Endothelial cell of umbilical vein (primary cell): Measurements from ENCODE around the gene SRSF9. TPM values are rescaled to one million over a fixed set of nuclear protein-coding genes. Genes with fewer than 3 reads are reported as not detected.

Experiments used
- BruUV-seq: library from RNA; stranded (reverse); fragments of 400-500 nt; replicated peaks from 2 replicates; lab custom pipeline; 2021; lab: Mats Ljungman, UMichigan
- CTCF ChIA-PET: fragments of 300-600, 350-600 bp; sonication (Branson Sonifier 250); formaldehyde crosslinking; loops from one replicate; lab custom pipeline; 2021; ENCODE audit warnings: antibody characterized with exemption, inconsistent platforms; lab: Charles Lee
- POLR2A ChIA-PET: fragments of 300-600, 350-600 bp; sonication (Branson Sonifier 250); formaldehyde crosslinking; loops from one replicate; lab custom pipeline; 2021; ENCODE audit warnings: antibody characterized with exemption, inconsistent platforms; lab: Charles Lee
- DNase-seq: peaks from one replicate; pipeline ENCODE4 v3.0.0-alpha.2; 2011; ENCODE audit warnings: low read depth, low spot score
- FAIRE-seq: peaks from 2 replicates; lab custom pipeline; 2011; peaks lifted over from hg19 to GRCh38; lab: Jason Lieb, UNC
- H2AFZ ChIP-seq: 2 replicates; pipeline ENCODE4 v1.6.0; 2012; ENCODE audit warnings: low read depth, low read length, control low read depth, inconsistent platforms
- H3K27ac ChIP-seq: 2 replicates; pipeline ENCODE4 v1.5.1; 2011; ENCODE audit warnings: low read depth, mild to moderate bottlenecking, control low read depth, low read length, moderate library complexity; ENCODE audit not compliant: insufficient read depth
- H3K27me3 ChIP-seq, 2 experiments: 2 replicates each; pipeline versions ENCODE4 v1.6.0 to v1.6.1; 2011; ENCODE audit warnings: low read length in 2 of 2, mixed read lengths in 1 of 2; ENCODE audit not compliant: control insufficient read depth in 2 of 2, insufficient read depth in 2 of 2
- H3K36me3 ChIP-seq, 2 experiments: 2 replicates in 1 of 2; 3 replicates in 1 of 2; pipeline ENCODE4 v1.5.1; 2011; ENCODE audit warnings: low read length in 2 of 2, mild to moderate bottlenecking in 1 of 2, moderate library complexity in 1 of 2; ENCODE audit not compliant: control insufficient read depth in 2 of 2, insufficient read depth in 2 of 2; ENCODE audit errors: extremely low read depth in 1 of 2
- H3K4me1 ChIP-seq: 3 replicates; pipeline ENCODE4 v1.5.1; 2011; ENCODE audit warnings: mild to moderate bottlenecking, low read length; ENCODE audit not compliant: control insufficient read depth, insufficient read depth; ENCODE audit errors: extremely low read depth
- H3K4me2 ChIP-seq: 2 replicates; pipeline ENCODE4 v1.6.1; 2011; ENCODE audit warnings: low read length, control low read depth, mixed read lengths; ENCODE audit not compliant: insufficient read depth
- H3K4me3 ChIP-seq, 3 experiments: fragments of 200-600 bp in 1 of 3; sonication (generic), shearing (Covaris generic) in 1 of 3; replicated peaks in 1 of 3; 2 replicates each; pipeline ENCODE4 v1.5.1; 2011 to 2016; ENCODE audit warnings: control low read depth in 3 of 3, low read length in 3 of 3, mild to moderate bottlenecking in 2 of 3, inconsistent platforms in 1 of 3, low read depth in 1 of 3, moderate library complexity in 1 of 3; ENCODE audit not compliant: insufficient read depth in 1 of 3
- H3K79me2 ChIP-seq: 2 replicates; pipeline ENCODE4 v1.6.0; 2012; ENCODE audit warnings: low read length, inconsistent platforms; ENCODE audit not compliant: control insufficient read depth, insufficient read depth
- H3K9ac ChIP-seq: replicated peaks from 2 replicates; pipeline ENCODE3; 2011; ENCODE audit warnings: low read length, control low read depth; ENCODE audit not compliant: insufficient read depth; ENCODE audit errors: extremely low read depth
- H3K9me1 ChIP-seq: replicated peaks from 3 replicates; pipeline ENCODE4 v1.6.0; 2011; ENCODE audit warnings: mild to moderate bottlenecking, low read length; ENCODE audit not compliant: control insufficient read depth, insufficient read depth; ENCODE audit errors: extremely low read depth
- H3K9me3 ChIP-seq: replicated peaks from 2 replicates; pipeline ENCODE4 v1.5.1; 2012; ENCODE audit warnings: low read length, inconsistent platforms; ENCODE audit not compliant: control insufficient read depth, insufficient read depth
- H4K20me1 ChIP-seq: replicated peaks from 2 replicates; pipeline ENCODE3; 2011; ENCODE audit warnings: mild to moderate bottlenecking, low read length; ENCODE audit not compliant: control insufficient read depth, insufficient read depth; ENCODE audit errors: extremely low read depth
- CTCF ChIP-seq, 2 donors: IDR thresholded peaks; 1 replicate in 1 of 2; 2 replicates in 1 of 2; pipeline ENCODE4 v1.5.1; 2011; ENCODE audit warnings: low read length in 2 of 2, mild to moderate bottlenecking in 2 of 2, moderate library complexity in 2 of 2, control low read depth in 1 of 2, inconsistent platforms in 1 of 2, low read depth in 1 of 2; ENCODE audit not compliant: insufficient read depth in 1 of 2; ENCODE audit errors: extremely low read depth in 1 of 2
- EZH2 ChIP-seq: IDR thresholded peaks from 2 replicates; pipeline ENCODE4 v1.6.1; 2012; ENCODE audit warnings: borderline replicate concordance, low read depth, mild to moderate bottlenecking, moderate library complexity, low read length, inconsistent platforms; ENCODE audit not compliant: severe bottlenecking
- FOS ChIP-seq: IDR thresholded peaks from 2 replicates; pipeline ENCODE4 v1.6.1; 2011; ENCODE audit warnings: mild to moderate bottlenecking, low read length, moderate library complexity, borderline replicate concordance; ENCODE audit not compliant: insufficient read depth
- GATA2 ChIP-seq: IDR thresholded peaks from 2 replicates; pipeline ENCODE4 v1.7.0; 2011; ENCODE audit warnings: low read depth, mild to moderate bottlenecking, moderate library complexity, mixed read lengths, low read length; ENCODE audit not compliant: insufficient read length, insufficient read depth
- MAX ChIP-seq: IDR thresholded peaks from 2 replicates; pipeline ENCODE4 v1.6.1; 2011; ENCODE audit not compliant: insufficient read depth, insufficient read length
- POLR2A ChIP-seq: IDR thresholded peaks from 2 replicates; pipeline ENCODE4 v1.6.1; 2012; ENCODE audit warnings: low read depth, mild to moderate bottlenecking, control low read depth, low read length
- POLR2AphosphoS5 ChIP-seq: IDR thresholded peaks from 2 replicates; pipeline ENCODE4 v1.6.1; 2012; ENCODE audit warnings: low read depth, mild to moderate bottlenecking, control low read depth, low read length, moderate library complexity; ENCODE audit not compliant: insufficient read depth
- dilution Hi-C: fragments of 300-500 bp; cut with MboI; formaldehyde crosslinking; loops from one replicate; pipeline ENCODE4 v1.15.0; 2019; ENCODE audit warnings: low sequenced_read_pairs; ENCODE audit not compliant: extremely low pct_ligation_motif_present
- intact Hi-C: fragments of 100-400 bp; cut with micrococcal nuclease; formaldehyde crosslinking; loops from one replicate; pipeline ENCODE4 v1.10.0; 2022
- polyA plus RNA-seq, 4 experiments: library from polyadenylated mRNA; depleted of rRNA in 3 of 4; stranded (reverse) in 3 of 4; unstranded in 1 of 4; fragments of >200 nt; gene quantifications; 2 replicates each; pipeline versions ENCODE4 v1.2.1 to v1.2.3, GENCODE V29; 2011 to 2012; ENCODE audit warnings: missing spikeins in 1 of 4
- total RNA-seq: library from RNA; stranded (reverse); gene quantifications from 2 replicates; pipeline ENCODE4 v1.2.3, GENCODE V29; 2021

Gene SRSF9
- total and polyA plus RNA-seq, 2 donors (not counting 3 experiments of a cell fraction or from before 2014, with no cell fraction given), result 153 to 226 TPM

GRCh38 chr12:120466560-120467315 is 2.8 kb downstream of the SRSF9 start:
- ChIA-PET POLR2A (no interaction called here), CTCF (interaction anchor here (0.7 to 3.9 kb wide), 9 partner anchors 8 to 115 kb away, joined by 3 to 29 read pairs (median 5); partner anchors contain the start of genes COX6A1, DYNLL1 and POP5)
- TF ChIP-seq POLR2AphosphoS5 (no peak), GATA2 (no peak), FOS (no peak), CTCF (IDR thresholded peaks at IDR 0.05; ENCODE audit: extremely low read depth in 1 of 2, insufficient read depth in 1 of 2, low read depth in 1 of 2, low read length in 2 of 2) (peak; percentile 36 to 55), EZH2 (no peak), MAX (no peak), POLR2A (no peak)
- Histone ChIP-seq H3K9ac (no peak overlapping the region), H3K4me2 (no peak overlapping the region), H3K27me3 (no peaks in the 10 kb centered on the region), H3K79me2 (peaks cover 59% of the 10 kb centered on the region), H3K9me1 (no peaks in the 10 kb centered on the region), H3K4me3 (no peak overlapping the region), H3K9me3 (no peaks in the 10 kb centered on the region), H3K36me3 (peaks cover 26 to 32% of the 10 kb centered on the region in 2 experiments), H3K27ac (no peak overlapping the region), H4K20me1 (peaks cover 2% of the 10 kb centered on the region), H2AFZ (no peak overlapping the region), H3K4me1 (peaks cover 3% of the 10 kb centered on the region)
- DNase-seq (peak; percentile 29), FAIRE-seq (peak; percentile 78)
- intact Hi-C loops, result loop anchor here (1.0 kb wide), 2 partner anchors 27 to 110 kb away; no protein-coding TSS in a partner anchor
- dilution Hi-C loops, result no loop called here
- BruUV-seq, result no TSS peak
